ENCODE data around the gene RCOR1. TPM values are rescaled to one million over a fixed set of nuclear protein-coding genes. Genes with fewer than 3 reads are reported as not detected.

The RCOR1 gene
- total RNA-seq, 1 experiment from 2014 or later, result 7.1 TPM

- Histone ChIP-seq H3K36me3 (no peaks in the 10 kb centered on the region), H3K9me3 (no peaks in the 10 kb centered on the region), H3K4me3 (no peak overlapping the region), H3K27me3 (no peaks in the 10 kb centered on the region)
- DNase-seq, result no peak
Measured at GRCh38 chr14:102672410-102672960, 80.0 kb downstream of the RCOR1 start.

GRCh38 chr14:102675396-102675795, 82.9 kb downstream of the RCOR1 start:
- no peaks in the 10 kb centered on the region for H3K36me3 ChIP-seq
- no peaks in the 10 kb centered on the region for H3K27me3 ChIP-seq
- no peak overlapping the region for H3K4me3 ChIP-seq
- H3K9me3 ChIP-seq, result no peaks in the 10 kb centered on the region
- DNase-seq, result no peak

- no peak overlapping the region for H3K4me3 ChIP-seq
- H3K36me3 ChIP-seq, result no peaks in the 10 kb centered on the region
- no peak for DNase-seq
- H3K9me3 ChIP-seq, result no peaks in the 10 kb centered on the region
- H3K27me3 ChIP-seq, result no peaks in the 10 kb centered on the region
Measured at GRCh38 chr14:102678394-102678793, 85.9 kb downstream of the RCOR1 start.

- no peaks in the 10 kb centered on the region for H3K27me3 ChIP-seq
- no peak for DNase-seq
- no peaks in the 10 kb centered on the region for H3K36me3 ChIP-seq
- no peaks in the 10 kb centered on the region for H3K9me3 ChIP-seq
- H3K4me3 ChIP-seq, result no peak overlapping the region
Measured at GRCh38 chr14:102683399-102684297, 91.2 kb downstream of the RCOR1 start.

- DNase-seq, result no peak
- H3K9me3 ChIP-seq, result no peaks in the 10 kb centered on the region
- H3K4me3 ChIP-seq, result no peak overlapping the region
- no peaks in the 10 kb centered on the region for H3K36me3 ChIP-seq
- no peaks in the 10 kb centered on the region for H3K27me3 ChIP-seq
Measured at GRCh38 chr14:102684298-102684663, 91.8 kb downstream of the RCOR1 start.

- H3K36me3 ChIP-seq, result no peaks in the 10 kb centered on the region
- H3K4me3 ChIP-seq, result no peak overlapping the region
- H3K27me3 ChIP-seq, result no peaks in the 10 kb centered on the region
- no peak for DNase-seq
- H3K9me3 ChIP-seq, result no peaks in the 10 kb centered on the region
Measured at GRCh38 chr14:102686196-102686801, 93.8 kb downstream of the RCOR1 start.

- H3K4me3 ChIP-seq, result no peak overlapping the region
- no peaks in the 10 kb centered on the region for H3K36me3 ChIP-seq
- H3K27me3 ChIP-seq, result no peaks in the 10 kb centered on the region
- no peak for DNase-seq
- H3K9me3 ChIP-seq, result no peaks in the 10 kb centered on the region
Measured at GRCh38 chr14:102688290-102688689, 95.8 kb downstream of the RCOR1 start.

- no peak overlapping the region for H3K4me3 ChIP-seq
- DNase-seq, result no peak
- H3K27me3 ChIP-seq, result no peaks in the 10 kb centered on the region
- H3K36me3 ChIP-seq, result no peaks in the 10 kb centered on the region
- H3K9me3 ChIP-seq, result no peaks in the 10 kb centered on the region
Measured at GRCh38 chr14:102690509-102691286, 98.2 kb downstream of the RCOR1 start.

- Histone ChIP-seq H3K27me3 (no peaks in the 10 kb centered on the region), H3K9me3 (no peaks in the 10 kb centered on the region), H3K4me3 (no peak overlapping the region), H3K36me3 (no peaks in the 10 kb centered on the region)
- no peak for DNase-seq
Measured at GRCh38 chr14:102691763-102692162, 99.3 kb downstream of the RCOR1 start.

GRCh38 chr14:102692334-102692733, 99.9 kb downstream of the RCOR1 start:
- H3K9me3 ChIP-seq, result no peaks in the 10 kb centered on the region
- DNase-seq, result no peak
- no peaks in the 10 kb centered on the region for H3K36me3 ChIP-seq
- H3K4me3 ChIP-seq, result no peak overlapping the region
- H3K27me3 ChIP-seq, result no peaks in the 10 kb centered on the region

GRCh38 chr14:102693006-102693755, 100.7 kb downstream of the RCOR1 start:
- no peaks in the 10 kb centered on the region for H3K36me3 ChIP-seq
- DNase-seq, result no peak
- H3K27me3 ChIP-seq, result no peaks in the 10 kb centered on the region
- no peaks in the 10 kb centered on the region for H3K9me3 ChIP-seq
- no peak overlapping the region for H3K4me3 ChIP-seq

GRCh38 chr14:102694530-102695166, 102.2 kb downstream of the RCOR1 start:
- Histone ChIP-seq H3K4me3 (no peak overlapping the region), H3K9me3 (no peaks in the 10 kb centered on the region), H3K27me3 (no peaks in the 10 kb centered on the region), H3K36me3 (no peaks in the 10 kb centered on the region)
- DNase-seq, result peak; percentile 9

GRCh38 chr14:102695167-102695555, 102.7 kb downstream of the RCOR1 start:
- H3K27me3 ChIP-seq, result no peaks in the 10 kb centered on the region
- no peaks in the 10 kb centered on the region for H3K9me3 ChIP-seq
- H3K36me3 ChIP-seq, result no peaks in the 10 kb centered on the region
- DNase-seq, result no peak
- no peak overlapping the region for H3K4me3 ChIP-seq

- Histone ChIP-seq H3K36me3 (0 out of 2 replicates have a peak, but pooled peaks cover 2% of the 10 kb centered on the region), H3K4me3 (no peak overlapping the region), H3K9me3 (no peaks in the 10 kb centered on the region; the same call in 1 of the 2 replicates), H3K27me3 (no peaks in the 10 kb centered on the region)
- no peak for DNase-seq
Measured at GRCh38 chr14:102696332-102696731, 103.9 kb downstream of the RCOR1 start.

GRCh38 chr14:102696856-102697495, 104.5 kb downstream of the RCOR1 start:
- Histone ChIP-seq H3K9me3 (no peaks in the 10 kb centered on the region; the same call in 1 of the 2 replicates), H3K36me3 (0 out of 2 replicates have a peak, but pooled peaks cover 5% of the 10 kb centered on the region), H3K27me3 (no peaks in the 10 kb centered on the region), H3K4me3 (no peak overlapping the region)
- no peak for DNase-seq
